ENCODE data around the gene WIZ. TPM values are rescaled to one million over a fixed set of nuclear protein-coding genes. Genes with fewer than 3 reads are reported as not detected.

WIZ gene
- total and polyA plus RNA-seq, 9 of the 15 experiments (the other 6 are each of a cell fraction or from before 2014, with no cell fraction given): 0.06 to 37.5 (median 4.8) TPM

DNA sequence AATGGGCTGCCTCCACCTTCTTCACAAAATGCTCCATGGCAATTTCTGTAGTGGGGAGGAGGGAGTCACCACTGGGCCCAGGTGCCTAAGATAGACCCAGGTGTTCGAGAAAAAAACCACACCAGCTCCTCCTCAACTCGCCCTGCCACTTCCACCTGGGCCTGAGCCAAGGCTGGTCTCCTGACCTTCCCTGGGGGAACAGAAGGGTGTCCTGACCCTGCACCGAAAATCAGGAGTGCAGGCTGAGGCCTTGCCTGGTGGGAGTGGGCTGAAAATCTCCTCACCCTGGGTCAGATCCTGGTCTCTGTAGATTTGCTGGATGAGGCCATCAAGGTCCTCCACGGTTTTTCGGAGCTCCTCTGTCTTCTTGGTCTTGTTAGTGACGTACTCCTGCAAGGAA is 52.5 kb downstream of the WIZ start (continued):
- TF ChIP-seq, protein P1, sequence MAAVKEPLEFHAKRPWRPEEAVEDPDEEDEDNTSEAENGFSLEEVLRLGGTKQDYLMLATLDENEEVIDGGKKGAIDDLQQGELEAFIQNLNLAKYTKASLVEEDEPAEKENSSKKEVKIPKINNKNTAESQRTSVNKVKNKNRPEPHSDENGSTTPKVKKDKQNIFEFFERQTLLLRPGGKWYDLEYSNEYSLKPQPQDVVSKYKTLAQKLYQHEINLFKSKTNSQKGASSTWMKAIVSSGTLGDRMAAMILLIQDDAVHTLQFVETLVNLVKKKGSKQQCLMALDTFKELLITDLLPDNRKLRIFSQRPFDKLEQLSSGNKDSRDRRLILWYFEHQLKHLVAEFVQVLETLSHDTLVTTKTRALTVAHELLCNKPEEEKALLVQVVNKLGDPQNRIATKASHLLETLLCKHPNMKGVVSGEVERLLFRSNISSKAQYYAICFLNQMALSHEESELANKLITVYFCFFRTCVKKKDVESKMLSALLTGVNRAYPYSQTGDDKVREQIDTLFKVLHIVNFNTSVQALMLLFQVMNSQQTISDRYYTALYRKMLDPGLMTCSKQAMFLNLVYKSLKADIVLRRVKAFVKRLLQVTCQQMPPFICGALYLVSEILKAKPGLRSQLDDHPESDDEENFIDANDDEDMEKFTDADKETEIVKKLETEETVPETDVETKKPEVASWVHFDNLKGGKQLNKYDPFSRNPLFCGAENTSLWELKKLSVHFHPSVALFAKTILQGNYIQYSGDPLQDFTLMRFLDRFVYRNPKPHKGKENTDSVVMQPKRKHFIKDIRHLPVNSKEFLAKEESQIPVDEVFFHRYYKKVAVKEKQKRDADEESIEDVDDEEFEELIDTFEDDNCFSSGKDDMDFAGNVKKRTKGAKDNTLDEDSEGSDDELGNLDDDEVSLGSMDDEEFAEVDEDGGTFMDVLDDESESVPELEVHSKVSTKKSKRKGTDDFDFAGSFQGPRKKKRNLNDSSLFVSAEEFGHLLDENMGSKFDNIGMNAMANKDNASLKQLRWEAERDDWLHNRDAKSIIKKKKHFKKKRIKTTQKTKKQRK (IDR thresholded peaks at IDR 0.05; ENCODE audit: borderline replicate concordance, low read depth, low read length): no peak
- no peak for TF ChIP-seq TBL1XR1 (IDR thresholded peaks at IDR 0.05; ENCODE audit: low read length in 2 of 2)
- TF ChIP-seq SIRT6 (IDR thresholded peaks at IDR 0.05; ENCODE audit: low read depth, low read length): no peak
- no peak for TF ChIP-seq USF2 (CRISPR knock-in tag; IDR thresholded peaks at IDR 0.05)
- TF ChIP-seq THAP7 (CRISPR knock-in tag; IDR thresholded peaks at IDR 0.05): no peak
- no peak for TF ChIP-seq ZNF77 (CRISPR knock-in tag; IDR thresholded peaks at IDR 0.05)
- no peak for TF ChIP-seq LARP7 (IDR thresholded peaks at IDR 0.05)
- TF ChIP-seq KLF16 (IDR thresholded peaks at IDR 0.05): no peak

Measured in K562 (cell line).